AG10803 (cell line): ENCODE results near the gene NID1.

Source experiments
- DNase-seq: peaks from one replicate; pipeline ENCODE4 v3.0.0; 2010; ENCODE audit warnings: low read depth
- H3K4me3 ChIP-seq: 2 replicates; pipeline ENCODE4 v1.5.1; 2011; ENCODE audit warnings: mild to moderate bottlenecking, low read length, control low read depth
- TF ChIP-seq, protein P1 (sequence below): conservative IDR thresholded peaks from 2 replicates; pipeline ENCODE4 v1.5.1; 2011; ENCODE audit warnings: mild to moderate bottlenecking, low read length, control low read depth, inconsistent platforms

The NID1 gene

DNA sequence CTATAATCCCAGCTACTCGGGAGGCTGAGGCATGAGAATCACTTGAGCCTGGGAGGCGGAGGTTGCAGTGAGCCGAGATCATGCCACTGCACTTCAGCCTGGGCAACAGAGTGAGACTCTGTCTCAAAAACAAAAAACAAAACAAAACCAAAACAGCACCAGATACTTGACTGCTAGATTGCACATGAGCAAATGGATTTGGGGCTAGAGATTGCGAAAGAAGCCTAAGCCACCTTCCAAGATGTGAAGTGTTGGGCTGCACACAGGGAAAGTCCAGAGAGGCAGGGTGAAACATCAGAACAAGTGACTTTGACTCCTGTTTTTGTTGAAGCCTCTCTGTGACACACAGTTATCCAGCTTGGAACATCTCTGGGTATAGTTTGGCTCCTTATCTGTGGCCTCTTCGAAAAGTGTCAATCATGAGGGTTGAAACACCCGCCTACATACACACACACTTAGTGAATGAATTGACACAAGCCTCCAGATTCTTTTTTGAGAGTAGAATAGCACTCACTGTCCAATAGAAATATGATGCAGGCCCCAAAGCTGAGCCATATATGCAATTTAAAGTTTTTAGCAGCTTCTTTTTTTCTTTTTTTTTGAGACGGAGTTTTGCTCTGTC lies 43.2 kb upstream of the NID1 start:
- H3K4me3 ChIP-seq, result no peak overlapping the region
- DNase-seq, result peak; percentile 25
- TF ChIP-seq, protein P1, sequence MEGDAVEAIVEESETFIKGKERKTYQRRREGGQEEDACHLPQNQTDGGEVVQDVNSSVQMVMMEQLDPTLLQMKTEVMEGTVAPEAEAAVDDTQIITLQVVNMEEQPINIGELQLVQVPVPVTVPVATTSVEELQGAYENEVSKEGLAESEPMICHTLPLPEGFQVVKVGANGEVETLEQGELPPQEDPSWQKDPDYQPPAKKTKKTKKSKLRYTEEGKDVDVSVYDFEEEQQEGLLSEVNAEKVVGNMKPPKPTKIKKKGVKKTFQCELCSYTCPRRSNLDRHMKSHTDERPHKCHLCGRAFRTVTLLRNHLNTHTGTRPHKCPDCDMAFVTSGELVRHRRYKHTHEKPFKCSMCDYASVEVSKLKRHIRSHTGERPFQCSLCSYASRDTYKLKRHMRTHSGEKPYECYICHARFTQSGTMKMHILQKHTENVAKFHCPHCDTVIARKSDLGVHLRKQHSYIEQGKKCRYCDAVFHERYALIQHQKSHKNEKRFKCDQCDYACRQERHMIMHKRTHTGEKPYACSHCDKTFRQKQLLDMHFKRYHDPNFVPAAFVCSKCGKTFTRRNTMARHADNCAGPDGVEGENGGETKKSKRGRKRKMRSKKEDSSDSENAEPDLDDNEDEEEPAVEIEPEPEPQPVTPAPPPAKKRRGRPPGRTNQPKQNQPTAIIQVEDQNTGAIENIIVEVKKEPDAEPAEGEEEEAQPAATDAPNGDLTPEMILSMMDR, result no peak

DNA sequence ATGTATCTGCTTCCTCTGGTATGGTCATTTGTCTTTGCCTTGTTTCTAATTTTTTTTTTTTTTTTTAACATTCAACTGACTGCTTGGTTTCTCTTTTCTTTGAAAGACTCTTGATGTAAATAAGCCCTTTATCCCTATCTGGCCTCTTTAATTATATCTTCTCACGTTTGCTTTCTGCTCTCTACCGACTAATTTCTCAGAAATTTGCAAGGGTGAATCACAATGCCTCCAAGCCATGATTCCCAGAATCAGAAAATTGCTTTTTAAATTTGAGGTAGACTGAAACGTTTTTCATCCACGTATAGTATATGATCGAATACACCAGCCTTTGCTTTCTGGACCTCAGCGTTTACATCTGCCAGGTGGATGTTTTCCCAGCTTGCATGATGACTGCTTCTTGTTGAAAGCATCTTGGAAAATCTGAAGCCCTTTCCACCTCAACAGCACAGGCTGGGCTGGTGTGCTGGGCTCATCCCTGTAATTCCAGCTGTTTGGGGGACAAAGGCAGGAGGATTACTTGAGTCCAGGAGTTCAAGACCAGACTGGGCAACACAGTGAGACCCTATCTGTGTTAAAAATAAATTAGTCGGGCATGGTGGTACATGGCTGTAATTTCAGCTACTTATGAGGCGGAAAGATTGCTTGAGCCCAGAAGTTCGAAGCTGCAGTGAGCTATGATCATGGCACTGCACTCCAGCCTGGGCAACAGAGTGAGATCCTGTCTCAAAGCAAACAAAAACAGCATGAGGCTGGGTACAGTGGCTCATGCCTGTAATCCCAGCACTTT lies 42.4 kb upstream of the NID1 start:
- DNase-seq, result no peak
- TF ChIP-seq, protein P1, result no peak
- H3K4me3 ChIP-seq, result no peak overlapping the region

DNA sequence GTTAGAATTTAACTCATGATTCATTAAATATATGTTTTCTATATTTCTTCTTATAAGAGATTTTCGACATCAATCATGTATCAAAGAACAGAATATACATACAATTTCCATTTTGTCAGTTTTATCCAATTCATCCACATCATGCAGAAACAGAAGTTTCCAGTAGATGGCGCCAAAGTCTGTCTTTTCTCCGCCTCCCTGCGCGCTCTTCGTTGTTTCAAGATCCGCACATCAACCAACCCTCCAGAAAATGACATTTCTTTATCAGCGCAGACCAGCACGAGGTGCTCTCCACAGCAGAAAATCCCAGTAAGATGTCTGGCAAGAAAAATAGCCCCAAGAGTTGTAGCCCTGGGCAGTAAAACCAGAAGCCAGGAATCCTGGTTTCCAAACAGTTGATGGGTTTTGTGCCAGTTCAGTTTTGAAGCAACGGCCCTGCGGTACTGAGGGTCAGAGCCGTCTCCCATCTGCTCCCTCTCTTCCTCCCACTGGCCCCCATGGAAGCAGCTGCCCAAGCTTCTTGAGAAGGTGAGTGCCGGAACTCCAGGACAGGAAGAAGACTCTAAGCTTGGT lies 38.8 kb upstream of the NID1 start:
- H3K4me3 ChIP-seq, result no peak overlapping the region
- TF ChIP-seq, protein P1, result peak; percentile 85
- peak; percentile 44 for DNase-seq

DNA sequence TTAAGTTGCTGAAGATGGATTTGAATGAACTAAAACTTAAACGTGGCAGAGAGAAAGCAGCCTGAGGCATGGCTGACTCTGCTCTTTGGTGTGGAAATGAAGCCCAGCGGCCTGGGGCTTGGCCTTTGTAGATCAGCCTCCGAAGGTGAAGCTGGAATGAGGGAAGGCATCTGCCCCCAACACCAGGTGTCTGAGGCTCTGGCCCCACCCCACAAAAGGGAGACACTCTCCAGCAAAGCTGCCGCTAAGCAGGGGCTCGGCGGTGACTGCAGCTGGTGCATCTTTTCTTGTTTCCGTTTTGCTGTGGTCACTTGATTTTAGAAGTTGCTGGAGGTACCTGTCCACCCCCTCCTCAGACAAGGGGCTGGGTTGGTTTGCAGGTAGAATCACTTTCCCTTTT lies 38.2 kb upstream of the NID1 start:
- DNase-seq, result no peak
- TF ChIP-seq, protein P1, result no peak
- no peak overlapping the region for H3K4me3 ChIP-seq

DNA sequence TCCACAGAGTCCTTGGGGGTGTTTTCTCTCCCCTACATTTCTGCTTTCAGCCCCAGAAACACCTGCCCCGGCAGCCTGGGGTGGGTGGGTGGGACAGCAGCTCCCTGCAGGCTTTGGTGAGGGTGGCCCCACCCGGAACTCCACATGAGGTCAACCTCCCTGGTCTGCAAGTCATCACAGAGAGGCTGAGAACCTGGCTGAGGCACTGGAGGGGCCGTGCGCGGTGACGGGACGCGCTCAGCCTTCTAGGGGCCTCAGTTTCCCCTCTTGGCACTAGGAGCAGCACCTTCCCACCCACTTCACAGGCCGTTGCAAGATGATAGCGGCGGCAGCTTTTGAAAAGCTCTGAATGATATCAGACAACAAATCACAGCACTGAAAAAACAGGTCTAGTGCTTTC lies 37.7 kb upstream of the NID1 start:
- TF ChIP-seq, protein P1, result no peak
- no peak for DNase-seq
- H3K4me3 ChIP-seq, result no peak overlapping the region

DNA sequence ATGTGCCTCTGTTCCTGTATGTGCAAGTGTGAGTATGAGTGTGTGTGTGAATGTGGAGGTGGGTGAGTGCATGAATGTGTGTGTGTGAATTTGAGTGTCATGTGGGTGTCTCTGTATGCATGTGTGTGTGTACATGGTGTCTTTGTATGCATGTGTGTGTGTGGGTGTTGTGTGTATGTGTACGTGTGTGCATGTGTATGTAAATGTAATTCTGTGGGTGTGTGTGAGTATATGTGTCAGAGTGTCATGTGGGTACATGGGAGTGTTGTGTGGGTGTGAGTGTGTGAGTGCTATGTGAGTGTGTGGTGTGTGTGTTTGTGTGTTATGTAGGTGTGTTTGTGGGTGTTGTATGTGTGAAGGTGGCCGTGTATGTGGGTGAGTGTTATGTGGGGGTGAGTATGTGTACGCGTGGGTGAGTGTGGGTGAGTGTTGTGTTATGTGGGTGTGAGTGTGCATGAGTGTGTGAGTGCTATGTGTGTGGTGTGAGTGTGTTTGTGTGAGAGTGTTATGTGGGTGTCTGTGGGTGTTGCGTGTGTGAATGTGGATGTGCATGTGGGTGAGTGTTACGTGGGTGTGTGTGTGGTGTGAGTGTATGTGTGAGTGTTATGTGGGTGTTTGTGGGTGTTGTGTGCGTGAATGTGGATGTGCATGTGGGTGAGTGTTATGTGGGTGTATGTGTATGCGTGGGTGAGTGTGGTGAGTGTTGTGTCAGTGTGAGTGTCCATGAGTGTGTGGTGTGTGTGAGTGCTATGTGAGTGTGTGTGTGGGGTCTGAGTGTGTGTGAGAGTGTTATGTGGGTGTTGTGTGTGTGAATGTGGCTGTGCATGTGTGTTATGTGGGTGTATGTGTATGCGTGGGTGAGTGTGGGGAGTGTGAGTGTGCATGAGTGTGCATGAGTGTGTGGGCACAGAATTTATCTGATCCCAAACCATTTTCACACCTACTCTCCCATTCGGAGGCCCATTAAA lies 36.6 kb upstream of the NID1 start:
- no peak overlapping the region for H3K4me3 ChIP-seq
- TF ChIP-seq, protein P1, result no peak
- no peak for DNase-seq
